CD14-positive monocyte (primary cell): ENCODE measurements around the gene PCDHB7. TPM values are rescaled to one million over a fixed set of nuclear protein-coding genes. Genes with fewer than 3 reads are reported as not detected.
"Not testable (repeated sequence)": the region's sequence is repeated elsewhere in the genome, so short reads cannot be mapped to it uniquely, and the experiment has no call there.

ENCODE experiments used
- DNase-seq, 3 donors: peaks; one replicate each; pipeline ENCODE4 v3.0.0-alpha.2; 2011 to 2022
- H2AFZ ChIP-seq: 2 replicates; pipeline ENCODE4 v1.6.0; 2012; ENCODE audit warnings: mild to moderate bottlenecking, low read depth, low read length, inconsistent platforms; ENCODE audit not compliant: insufficient read depth, poor library complexity, severe bottlenecking
- H3K27ac ChIP-seq, 2 donors: 1 replicate in 1 of 2; 2 replicates in 1 of 2; pipeline ENCODE4 v1.5.1; 2012 to 2013; ENCODE audit warnings: low read length in 2 of 2, control low read depth in 1 of 2, inconsistent platforms in 1 of 2, low read depth in 1 of 2, mild to moderate bottlenecking in 1 of 2
- H3K27me3 ChIP-seq, 2 donors: one replicate each; pipeline versions ENCODE4 v1.6.0 to v1.6.1; 2011 to 2013; ENCODE audit warnings: low read length in 2 of 2; ENCODE audit not compliant: control insufficient read depth in 2 of 2, insufficient read depth in 2 of 2
- H3K36me3 ChIP-seq, 2 donors: replicated peaks in 1 of 2; 1 replicate in 1 of 2; 2 replicates in 1 of 2; pipeline versions ENCODE4 v1.5.1 to v1.6.1; 2012 to 2013; ENCODE audit warnings: low read length in 2 of 2, control low read depth in 1 of 2, inconsistent platforms in 1 of 2, mild to moderate bottlenecking in 1 of 2; ENCODE audit not compliant: insufficient read depth in 2 of 2, control insufficient read depth in 1 of 2
- H3K4me1 ChIP-seq, 2 donors: 1 replicate in 1 of 2; 2 replicates in 1 of 2; pipeline versions ENCODE4 v1.5.1 to v1.6.1; 2012 to 2013; ENCODE audit warnings: low read length in 2 of 2, control low read depth in 1 of 2, inconsistent platforms in 1 of 2, mild to moderate bottlenecking in 1 of 2, moderate library complexity in 1 of 2; ENCODE audit not compliant: insufficient read depth in 2 of 2, control insufficient read depth in 1 of 2
- H3K4me2 ChIP-seq: replicated peaks from 2 replicates; pipeline ENCODE3; 2012; ENCODE audit warnings: low read length, moderate library complexity, mild to moderate bottlenecking; ENCODE audit not compliant: poor library complexity, severe bottlenecking; ENCODE audit errors: extremely low read depth
- H3K4me3 ChIP-seq, 3 experiments: fragments of 200-600 bp in 1 of 3; sonication (generic) in 1 of 3; replicated peaks in 1 of 3; 1 replicate in 2 of 3; 2 replicates in 1 of 3; pipeline ENCODE4 v1.5.1; 2011 to 2013; ENCODE audit warnings: low read length in 3 of 3, mild to moderate bottlenecking in 3 of 3, control low read depth in 2 of 3, low read depth in 2 of 3, inconsistent platforms in 1 of 3, moderate library complexity in 1 of 3
- H3K79me2 ChIP-seq: 2 replicates; pipeline ENCODE4 v1.6.0; 2012; ENCODE audit warnings: mild to moderate bottlenecking, control low read depth, inconsistent platforms, low read length, moderate library complexity; ENCODE audit not compliant: insufficient read depth
- H3K9ac ChIP-seq: 2 replicates; pipeline ENCODE4 v1.6.0; 2017; ENCODE audit warnings: low read length, mild to moderate bottlenecking; ENCODE audit not compliant: insufficient read depth, poor library complexity, severe bottlenecking
- H3K9me3 ChIP-seq, 2 donors: replicated peaks in 1 of 2; 1 replicate in 1 of 2; 2 replicates in 1 of 2; pipeline versions ENCODE4 v1.5.1 to v1.6.1; 2012 to 2013; ENCODE audit warnings: low read length in 2 of 2, control low read depth in 1 of 2; ENCODE audit not compliant: control insufficient read depth in 1 of 2, insufficient read depth in 1 of 2
- H4K20me1 ChIP-seq: 2 replicates; pipeline ENCODE4 v1.6.0; 2012; ENCODE audit warnings: mild to moderate bottlenecking, low read length, control low read depth, moderate library complexity; ENCODE audit not compliant: insufficient read depth
- H3K27ac Mint-ChIP-seq, 7 donors: one replicate each; pipeline ENCODE4 v1.8.0; 2020; ENCODE audit warnings: mild to moderate bottlenecking in 7 of 7, mixed read lengths in 7 of 7, moderate library complexity in 6 of 7, inconsistent platforms in 2 of 7
- H3K27me3 Mint-ChIP-seq, 3 donors: one replicate each; pipeline ENCODE4 v1.8.0; 2021 to 2022; ENCODE audit warnings: low read depth in 3 of 3, mild to moderate bottlenecking in 3 of 3, mixed read lengths in 3 of 3, moderate library complexity in 3 of 3, inconsistent platforms in 1 of 3
- H3K36me3 Mint-ChIP-seq, 2 donors: one replicate each; pipeline ENCODE4 v1.8.0; 2020; ENCODE audit warnings: mixed read lengths in 2 of 2, inconsistent platforms in 1 of 2, mild to moderate bottlenecking in 1 of 2
- H3K4me1 Mint-ChIP-seq: one replicate; pipeline ENCODE4 v1.8.0; 2020; ENCODE audit warnings: mild to moderate bottlenecking, mixed read lengths
- H3K4me3 Mint-ChIP-seq, 2 donors: one replicate each; pipeline ENCODE4 v1.8.0; 2020; ENCODE audit warnings: mild to moderate bottlenecking in 2 of 2, mixed read lengths in 2 of 2, moderate library complexity in 1 of 2
- H3K9me3 Mint-ChIP-seq, 7 donors: one replicate each; pipeline ENCODE4 v1.8.0; 2020 to 2022; ENCODE audit warnings: mixed read lengths in 7 of 7, mild to moderate bottlenecking in 6 of 7, moderate library complexity in 6 of 7, inconsistent platforms in 2 of 7
- WGBS: methylation state at CpG from one replicate; pipeline ENCODE4 v1.1.5; 2013; ENCODE audit warnings: missing lambda C conversion rate; ENCODE audit not compliant: insufficient coverage; 5-methylcytosine and 5-hydroxymethylcytosine counted together
- intact Hi-C, 2 donors: fragments of 100-400 bp; cut with micrococcal nuclease; formaldehyde crosslinking; loops; one replicate each; pipeline versions ENCODE4 v1.15.0 to v1.15.1; 2023
- polyA plus RNA-seq, 3 donors: library from polyadenylated mRNA; depleted of rRNA in 1 of 3; unstranded in 2 of 3; stranded (reverse) in 1 of 3; fragments of 300-500 nt in 2 of 3; fragments of >200 nt in 1 of 3; fragmentation: Illumina TruSeq in 2 of 3; gene quantifications; 1 replicate in 2 of 3; 2 replicates in 1 of 3; pipeline ENCODE4 v1.2.3, GENCODE V29; 2012 to 2021
- TF ChIP-seq, protein P1 (sequence below): fragments of 200-600 bp; IDR thresholded peaks from one replicate; pipeline ENCODE4 v1.8.0; 2022; ENCODE audit warnings: antibody characterized with exemption, mild to moderate bottlenecking

PCDHB7 gene
- polyA plus RNA-seq, 3 donors, result not detected

- Mint-ChIP-seq H3K9me3 (peaks cover 20 to 32% (median 29%) of the 10 kb centered on the region in 7 donors), H3K4me3 (peak overlapping the region in 1 of 2 donors; percentile 6), H3K27me3 (peaks cover 0 to 16% (median 7%) of the 10 kb centered on the region in 3 donors)
- H3K4me2 ChIP-seq, H3K4me3 ChIP-seq, H4K20me1 ChIP-seq, H3K36me3 ChIP-seq, H3K4me1 ChIP-seq, H3K27me3 ChIP-seq, H3K4me1 Mint-ChIP-seq, H3K36me3 Mint-ChIP-seq, H3K27ac ChIP-seq, intact Hi-C loops, H3K79me2 ChIP-seq, H3K27ac Mint-ChIP-seq, H3K9ac ChIP-seq, DNase-seq, H2AFZ ChIP-seq: not testable (repeated sequence)
- peaks cover 39 to 66% of the 10 kb centered on the region in 2 donors for H3K9me3 ChIP-seq
- WGBS, result 39% methylated on average over 56 of the region's 79 CpGs
Measured at GRCh38 chr5:141174291-141175104, 2.1 kb downstream of the PCDHB7 start.

GRCh38 chr5:141175933-141176332 lies 3.5 kb downstream of the PCDHB7 start:
- H3K9me3 ChIP-seq, result peaks cover 47 to 66% of the 10 kb centered on the region in 2 donors
- WGBS, result no CpG with 5 or more reads among the region's 1 CpG
- Mint-ChIP-seq H3K9me3 (peaks cover 23 to 39% (median 32%) of the 10 kb centered on the region in 7 donors), H3K4me1 (no peaks in the 10 kb centered on the region), H3K4me3 (no peak overlapping the region), H3K27ac (no peak overlapping the region), H3K36me3 (peaks cover 0 to 2% of the 10 kb centered on the region in 2 donors), H3K27me3 (peaks cover 2 to 15% (median 10%) of the 10 kb centered on the region in 3 donors)
- no peak overlapping the region for H3K4me3 ChIP-seq
- intact Hi-C loops, result no loop called here
- no peaks in the 10 kb centered on the region for H3K79me2 ChIP-seq
- TF ChIP-seq, protein P1, sequence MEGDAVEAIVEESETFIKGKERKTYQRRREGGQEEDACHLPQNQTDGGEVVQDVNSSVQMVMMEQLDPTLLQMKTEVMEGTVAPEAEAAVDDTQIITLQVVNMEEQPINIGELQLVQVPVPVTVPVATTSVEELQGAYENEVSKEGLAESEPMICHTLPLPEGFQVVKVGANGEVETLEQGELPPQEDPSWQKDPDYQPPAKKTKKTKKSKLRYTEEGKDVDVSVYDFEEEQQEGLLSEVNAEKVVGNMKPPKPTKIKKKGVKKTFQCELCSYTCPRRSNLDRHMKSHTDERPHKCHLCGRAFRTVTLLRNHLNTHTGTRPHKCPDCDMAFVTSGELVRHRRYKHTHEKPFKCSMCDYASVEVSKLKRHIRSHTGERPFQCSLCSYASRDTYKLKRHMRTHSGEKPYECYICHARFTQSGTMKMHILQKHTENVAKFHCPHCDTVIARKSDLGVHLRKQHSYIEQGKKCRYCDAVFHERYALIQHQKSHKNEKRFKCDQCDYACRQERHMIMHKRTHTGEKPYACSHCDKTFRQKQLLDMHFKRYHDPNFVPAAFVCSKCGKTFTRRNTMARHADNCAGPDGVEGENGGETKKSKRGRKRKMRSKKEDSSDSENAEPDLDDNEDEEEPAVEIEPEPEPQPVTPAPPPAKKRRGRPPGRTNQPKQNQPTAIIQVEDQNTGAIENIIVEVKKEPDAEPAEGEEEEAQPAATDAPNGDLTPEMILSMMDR, result no peak
- H4K20me1 ChIP-seq, result no peaks in the 10 kb centered on the region
- no peak overlapping the region for H3K9ac ChIP-seq
- H3K4me1 ChIP-seq, result no peaks in the 10 kb centered on the region
- H3K4me2 ChIP-seq, result no peak overlapping the region
- H2AFZ ChIP-seq, result no peak overlapping the region
- no peak overlapping the region for H3K27ac ChIP-seq
- H3K36me3 ChIP-seq, result no peaks in the 10 kb centered on the region
- no peak for DNase-seq
- H3K27me3 ChIP-seq, result peaks cover 8 to 9% of the 10 kb centered on the region in 2 donors

- H2AFZ ChIP-seq, H3K4me1 Mint-ChIP-seq, H3K4me1 ChIP-seq, H3K9ac ChIP-seq, DNase-seq, intact Hi-C loops, H4K20me1 ChIP-seq, H3K79me2 ChIP-seq, H3K36me3 Mint-ChIP-seq, H3K36me3 ChIP-seq, H3K4me3 Mint-ChIP-seq, H3K4me2 ChIP-seq, H3K4me3 ChIP-seq, H3K27ac ChIP-seq, H3K27ac Mint-ChIP-seq: not testable (repeated sequence)
- Histone ChIP-seq H3K27me3 (peaks cover 8 to 14% of the 10 kb centered on the region in 2 donors), H3K9me3 (peaks cover 53 to 69% of the 10 kb centered on the region in 2 donors)
- no CpG with 5 or more reads among the region's 18 CpGs for WGBS
- Mint-ChIP-seq H3K9me3 (peaks cover 18 to 39% (median 38%) of the 10 kb centered on the region in 7 donors), H3K27me3 (peaks cover 2 to 21% (median 10%) of the 10 kb centered on the region in 3 donors)
Measured at GRCh38 chr5:141177577-141178191, 5.2 kb downstream of the PCDHB7 start, which contains the start of gene PCDHB8. TSS of gene PCDHB8 (plus strand) at chr5:141177790. CDS start at chr5:141178035, 245 bp downstream.
